HEK293 (cell line): ENCODE measurements around the gene ZNF428.
A peak's percentile ranks its signal among the peaks of the same experiment; 100 is the strongest.

Experiments used
- AEBP2 ChIP-seq: fragments of 450-650 bp; formaldehyde crosslinking; IDR thresholded peaks from 2 replicates; pipeline ENCODE4 v1.5.1; 2016; ENCODE audit warnings: missing biosample characterization, missing genetic modification characterization, borderline replicate concordance
- PATZ1 ChIP-seq: fragments of 450-650 bp; formaldehyde crosslinking; IDR thresholded peaks from 2 replicates; pipeline ENCODE4 v1.5.1; 2016; ENCODE audit warnings: missing biosample characterization, missing genetic modification characterization
- PRDM2 ChIP-seq: fragments of 450-650 bp; formaldehyde crosslinking; IDR thresholded peaks from 2 replicates; pipeline ENCODE4 v1.5.1; 2016; ENCODE audit warnings: missing biosample characterization, missing genetic modification characterization, borderline replicate concordance
- SALL2 ChIP-seq: fragments of 450-650 bp; formaldehyde crosslinking; IDR thresholded peaks from 2 replicates; pipeline ENCODE4 v1.5.0; 2017; ENCODE audit warnings: missing biosample characterization, mild to moderate bottlenecking, missing genetic modification characterization, borderline replicate concordance
- SP2 ChIP-seq: fragments of 450-650 bp; formaldehyde crosslinking; IDR thresholded peaks from 2 replicates; pipeline ENCODE4 v1.5.1; 2016; ENCODE audit warnings: missing biosample characterization, missing genetic modification characterization
- TRIM28 ChIP-seq: IDR thresholded peaks from 2 replicates; pipeline ENCODE4 v1.6.1; 2011; ENCODE audit warnings: low read length, control low read depth, borderline replicate concordance
- ZBTB10 ChIP-seq: fragments of 450-650 bp; formaldehyde crosslinking; IDR thresholded peaks from 2 replicates; pipeline ENCODE4 v1.5.1; 2016; ENCODE audit warnings: missing biosample characterization, missing genetic modification characterization
- ZBTB7A ChIP-seq: fragments of 450-650 bp; formaldehyde crosslinking; IDR thresholded peaks from 2 replicates; pipeline ENCODE4 v1.5.1; 2016; ENCODE audit warnings: low read depth, missing biosample characterization, missing genetic modification characterization
- ZIC2 ChIP-seq: fragments of 450-650 bp; formaldehyde crosslinking; IDR thresholded peaks from 2 replicates; pipeline ENCODE4 v1.5.1; 2016; ENCODE audit warnings: missing biosample characterization, missing genetic modification characterization
- ZNF280D ChIP-seq: fragments of 450-650 bp; formaldehyde crosslinking; IDR thresholded peaks from 2 replicates; pipeline ENCODE4 v1.5.1; 2016; ENCODE audit warnings: missing biosample characterization, missing genetic modification characterization
- ZNF324 ChIP-seq: fragments of 450-650 bp; formaldehyde crosslinking; IDR thresholded peaks from 2 replicates; pipeline ENCODE4 v1.5.1; 2016; ENCODE audit warnings: missing biosample characterization, missing genetic modification characterization
- ZNF341 ChIP-seq: fragments of 450-650 bp; formaldehyde crosslinking; IDR thresholded peaks from 2 replicates; pipeline ENCODE4; 2016; ENCODE audit warnings: low read depth, missing biosample characterization, missing genetic modification characterization
- ZNF416 ChIP-seq: fragments of 450-650 bp; formaldehyde crosslinking; IDR thresholded peaks from 2 replicates; pipeline ENCODE4 v1.5.1; 2016; ENCODE audit warnings: missing biosample characterization, missing genetic modification characterization
- ZNF48 ChIP-seq: fragments of 450-650 bp; formaldehyde crosslinking; IDR thresholded peaks from 2 replicates; pipeline ENCODE4 v1.5.1; 2016; ENCODE audit warnings: missing biosample characterization, missing genetic modification characterization
- ZNF518A ChIP-seq: fragments of 450-650 bp; formaldehyde crosslinking; conservative IDR thresholded peaks from 2 replicates; pipeline ENCODE4 v1.5.1; 2016; ENCODE audit warnings: low read depth, missing biosample characterization, missing genetic modification characterization
- ZNF624 ChIP-seq: fragments of 450-650 bp; formaldehyde crosslinking; IDR thresholded peaks from 2 replicates; pipeline ENCODE4 v1.5.1; 2017; ENCODE audit warnings: missing biosample characterization, missing genetic modification characterization
- ZNF701 ChIP-seq: fragments of 450-650 bp; formaldehyde crosslinking; IDR thresholded peaks from 2 replicates; pipeline ENCODE4 v1.5.1; 2016; ENCODE audit warnings: missing biosample characterization, missing genetic modification characterization
- ZNF747 ChIP-seq: fragments of 450-650 bp; formaldehyde crosslinking; IDR thresholded peaks from 2 replicates; pipeline ENCODE4 v1.5.1; 2016; ENCODE audit warnings: missing biosample characterization, missing genetic modification characterization

ZNF428 gene

GRCh38 chr19:43634872-43635560, 15.6 kb upstream of the ZNF428 start (continued):
- TF ChIP-seq ZBTB10 (tag by site-specific recombination), result peak; percentile 71
- no peak for TF ChIP-seq TRIM28
- no peak for TF ChIP-seq ZNF416
- peak; percentile 35; the same call in 1 of the 2 replicates for TF ChIP-seq ZBTB7A (tag by site-specific recombination)
- TF ChIP-seq ZNF624 (tag by site-specific recombination), result no peak
- no peak for TF ChIP-seq PRDM2 (tag by site-specific recombination)
- TF ChIP-seq SALL2 (tag by site-specific recombination), result no peak
- TF ChIP-seq ZNF518A (tag by site-specific recombination), result no peak
- peak; percentile 45 for TF ChIP-seq PATZ1
- TF ChIP-seq ZNF747 (tag by site-specific recombination), result no peak
- TF ChIP-seq ZNF341 (tag by site-specific recombination), result no peak
- no peak for TF ChIP-seq ZNF48 (tag by site-specific recombination)
- TF ChIP-seq ZNF701 (tag by site-specific recombination), result no peak
- no peak for TF ChIP-seq ZNF280D (tag by site-specific recombination)
- no peak for TF ChIP-seq AEBP2 (tag by site-specific recombination)
- no peak for TF ChIP-seq SP2
- peak; percentile 29; the same call in 1 of the 2 replicates for TF ChIP-seq ZIC2 (tag by site-specific recombination)
- TF ChIP-seq ZNF324, result no peak
